HG03469 (cell line): Measurements from ENCODE around the gene XIRP1.

ENCODE experiments used
- ATAC-seq: cut with Tn5 transposase; IDR thresholded peaks from one replicate; pipeline ENCODE4 v1.9.1; 2021; ENCODE audit warnings: mild to moderate bottlenecking, moderate library complexity, moderate number of reproducible peaks; ENCODE audit not compliant: unreplicated experiment

The XIRP1 gene

GRCh38 chr3:39146083-39146501 lies 46.3 kb downstream of the XIRP1 start:
- no peak for ATAC-seq

GRCh38 chr3:39144748-39145380 lies 47.5 kb downstream of the XIRP1 start:
- ATAC-seq: no peak

- no peak for ATAC-seq
Observed at GRCh38 chr3:39144095-39144747, 48.2 kb downstream of the XIRP1 start.

- no peak for ATAC-seq
Observed at GRCh38 chr3:39143051-39143885, 49.1 kb downstream of the XIRP1 start.

- ATAC-seq: no peak
Observed at GRCh38 chr3:39142067-39142466, 50.3 kb downstream of the XIRP1 start.

- ATAC-seq: no peak
Observed at GRCh38 chr3:39141171-39141995, 51.0 kb downstream of the XIRP1 start.

- ATAC-seq: no peak
Observed at GRCh38 chr3:39140341-39140971, 51.9 kb downstream of the XIRP1 start.

- no peak for ATAC-seq
Observed at GRCh38 chr3:39139442-39139841, 53.0 kb downstream of the XIRP1 start.

GRCh38 chr3:39138804-39139415 lies 53.5 kb downstream of the XIRP1 start:
- no peak for ATAC-seq

- ATAC-seq: no peak
Observed at GRCh38 chr3:39137991-39138803, 54.2 kb downstream of the XIRP1 start.

GRCh38 chr3:39137435-39137936 lies 54.9 kb downstream of the XIRP1 start:
- ATAC-seq: no peak

GRCh38 chr3:39136533-39137434 lies 55.6 kb downstream of the XIRP1 start:
- ATAC-seq: no peak

GRCh38 chr3:39135170-39135805 lies 57.1 kb downstream of the XIRP1 start:
- no peak for ATAC-seq

GRCh38 chr3:39134305-39134704 lies 58.1 kb downstream of the XIRP1 start:
- ATAC-seq: no peak

GRCh38 chr3:39133822-39134221 lies 58.6 kb downstream of the XIRP1 start:
- no peak for ATAC-seq
